ENCODE data around the gene TRMT6.

The TRMT6 gene

DNA sequence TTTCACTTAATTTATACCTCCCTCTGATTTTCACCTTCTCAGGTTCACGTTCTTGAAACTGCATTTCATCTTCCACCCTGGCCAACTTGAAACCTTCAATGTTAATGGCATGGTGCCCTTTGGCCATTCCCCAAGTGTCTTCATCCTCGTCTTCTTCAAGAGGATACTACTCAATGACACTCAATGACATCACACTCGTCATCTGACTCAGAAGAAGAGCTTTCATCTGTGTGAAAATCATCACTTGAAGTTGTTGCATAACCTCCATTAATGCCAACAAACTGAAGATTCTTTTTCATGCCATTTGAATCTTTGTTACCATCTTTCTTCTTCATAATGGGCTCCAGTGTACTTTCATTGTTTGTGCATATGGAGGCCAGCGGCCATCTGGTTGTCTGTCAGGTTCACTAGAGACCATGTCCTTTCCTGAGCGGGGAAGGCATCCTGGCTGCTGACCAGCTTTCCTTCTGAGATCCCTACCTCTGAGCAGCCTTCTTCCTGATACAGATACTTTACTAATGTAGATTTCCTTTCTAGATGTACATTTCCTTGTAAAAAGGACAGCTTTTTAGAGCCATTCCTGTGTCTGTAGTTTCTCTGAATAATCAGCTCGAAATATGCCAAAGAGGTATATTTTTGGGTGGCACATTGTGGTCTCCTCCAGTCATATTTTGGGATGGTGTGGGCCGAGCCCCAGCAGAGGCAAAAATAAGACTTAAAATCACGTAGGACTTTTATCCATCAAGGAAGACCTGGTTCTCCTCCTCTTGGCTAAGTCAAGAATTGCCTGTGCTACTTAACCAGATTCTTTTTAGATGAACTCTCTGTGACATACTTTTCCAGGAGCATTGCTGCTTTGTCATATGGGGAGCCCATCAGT is 21.3 kb downstream of the TRMT6 start:
- Histone ChIP-seq H3F3A (ENCODE audit: low read depth) (no peaks in the 10 kb centered on the region), H2AFZ (ENCODE audit: low read length) (no peak overlapping the region), H3K27me3 (ENCODE audit: insufficient read depth, low read length, poor library complexity, severe bottlenecking) (no peaks in the 10 kb centered on the region), H3K36me3 (ENCODE audit: insufficient read depth, low read length) (no peaks in the 10 kb centered on the region), H3K4me3 (ENCODE audit: low read length, poor library complexity, severe bottlenecking) (no peak overlapping the region), H3K9me3 (ENCODE audit: insufficient read depth, low read depth, low read length) (no peaks in the 10 kb centered on the region), H3K9me2 (replicated peaks; ENCODE audit: low read depth, low read length) (no peaks in the 10 kb centered on the region), H3K9ac (ENCODE audit: low read depth, low read length, poor library complexity, severe bottlenecking) (no peak overlapping the region), H3K4me2 (ENCODE audit: low read depth, low read length, poor library complexity, severe bottlenecking) (no peak overlapping the region), H3K4me1 (ENCODE audit: insufficient read depth, low read length, poor library complexity, severe bottlenecking) (no peaks in the 10 kb centered on the region), H4K20me1 (ENCODE audit: insufficient read depth, low read length, poor library complexity, severe bottlenecking) (no peaks in the 10 kb centered on the region), H3K79me2 (ENCODE audit: insufficient read depth, low read length) (no peaks in the 10 kb centered on the region)
- no peak for TF ChIP-seq EZH2phosphoT487 (IDR thresholded peaks at IDR 0.05; ENCODE audit: borderline replicate concordance)
- TF ChIP-seq CTCF (conservative IDR thresholded peaks at IDR 0.05; ENCODE audit: low read length): no peak

DNA sequence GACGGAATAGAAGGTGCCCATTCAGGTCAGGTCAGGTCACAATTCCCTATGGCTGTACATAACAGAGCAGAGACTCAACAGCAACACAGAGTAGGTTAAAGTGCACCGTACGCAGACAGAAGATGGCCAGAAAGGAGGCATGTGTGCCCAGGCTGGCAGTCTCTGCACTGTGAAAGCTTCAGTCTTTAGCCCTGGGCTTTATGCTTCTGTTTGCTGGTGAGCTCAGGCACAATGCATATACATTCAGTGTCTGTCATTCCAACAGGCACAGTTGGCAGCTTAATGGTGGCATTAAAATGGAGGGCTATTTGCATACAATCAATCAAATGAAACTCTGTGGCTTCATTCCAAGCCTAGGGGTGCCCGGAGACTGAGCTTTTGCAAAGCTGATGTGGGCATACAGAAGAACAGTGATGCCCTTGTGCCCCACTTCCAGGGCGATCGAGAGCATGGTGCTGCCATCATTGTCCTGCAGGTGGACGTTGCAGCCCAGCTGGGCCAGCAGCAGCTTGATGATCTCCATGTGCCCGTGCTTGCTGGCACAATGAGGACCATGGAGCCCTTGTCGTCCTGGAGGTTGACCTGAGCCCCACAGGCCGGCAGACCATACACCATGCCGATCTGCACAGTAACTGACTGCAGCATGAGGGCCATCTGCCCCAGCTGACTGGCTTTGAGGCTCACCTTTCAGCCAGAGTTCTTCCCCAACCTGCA is 22.4 kb downstream of the TRMT6 start:
- Histone ChIP-seq H2AFZ (ENCODE audit: low read length) (no peak overlapping the region), H3K27me3 (ENCODE audit: insufficient read depth, low read length, poor library complexity, severe bottlenecking) (no peaks in the 10 kb centered on the region), H3K36me3 (ENCODE audit: insufficient read depth, low read length) (no peaks in the 10 kb centered on the region), H4K20me1 (ENCODE audit: insufficient read depth, low read length, poor library complexity, severe bottlenecking) (no peaks in the 10 kb centered on the region), H3K4me1 (ENCODE audit: insufficient read depth, low read length, poor library complexity, severe bottlenecking) (no peaks in the 10 kb centered on the region), H3F3A (ENCODE audit: low read depth) (no peaks in the 10 kb centered on the region), H3K4me2 (ENCODE audit: low read depth, low read length, poor library complexity, severe bottlenecking) (no peak overlapping the region), H3K79me2 (ENCODE audit: insufficient read depth, low read length) (no peaks in the 10 kb centered on the region), H3K4me3 (ENCODE audit: low read length, poor library complexity, severe bottlenecking) (no peak overlapping the region), H3K9me2 (replicated peaks; ENCODE audit: low read depth, low read length) (no peaks in the 10 kb centered on the region), H3K9me3 (ENCODE audit: insufficient read depth, low read depth, low read length) (no peaks in the 10 kb centered on the region), H3K9ac (ENCODE audit: low read depth, low read length, poor library complexity, severe bottlenecking) (no peak overlapping the region)
- TF ChIP-seq EZH2phosphoT487 (IDR thresholded peaks at IDR 0.05; ENCODE audit: borderline replicate concordance): no peak
- no peak for TF ChIP-seq CTCF (conservative IDR thresholded peaks at IDR 0.05; ENCODE audit: low read length)

DNA sequence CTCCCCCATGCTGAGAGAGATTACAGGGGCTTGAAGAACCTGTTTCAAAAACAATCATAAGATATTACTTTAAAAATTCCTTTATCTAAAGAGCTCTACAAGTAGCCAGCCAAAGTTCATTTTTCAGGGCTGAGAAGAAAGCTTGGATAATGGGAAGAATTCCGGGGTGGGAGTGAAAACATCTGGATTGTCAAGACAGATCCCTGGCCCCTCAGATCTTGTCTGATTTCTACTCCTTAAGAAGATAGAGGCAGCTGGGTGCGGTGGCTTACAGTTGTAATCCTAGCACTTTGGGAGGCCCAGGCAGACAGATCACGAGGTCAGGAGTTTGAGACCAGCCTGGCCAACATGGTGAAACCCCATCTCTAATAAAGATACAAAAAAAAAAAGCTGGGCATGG is 24.8 kb downstream of the TRMT6 start:
- no peak overlapping the region for H3K9ac ChIP-seq (ENCODE audit: low read depth, low read length, poor library complexity, severe bottlenecking)
- no peak overlapping the region for H2AFZ ChIP-seq (ENCODE audit: low read length)
- peaks cover under 1% of the 10 kb centered on the region for H3K4me1 ChIP-seq (ENCODE audit: insufficient read depth, low read length, poor library complexity, severe bottlenecking)
- no peaks in the 10 kb centered on the region for H3F3A ChIP-seq (ENCODE audit: low read depth)
- H3K36me3 ChIP-seq (ENCODE audit: insufficient read depth, low read length): no peaks in the 10 kb centered on the region
- no peaks in the 10 kb centered on the region for H3K9me2 ChIP-seq (replicated peaks; ENCODE audit: low read depth, low read length)
- no peaks in the 10 kb centered on the region for H3K79me2 ChIP-seq (ENCODE audit: insufficient read depth, low read length)
- H3K27me3 ChIP-seq (ENCODE audit: insufficient read depth, low read length, poor library complexity, severe bottlenecking): no peaks in the 10 kb centered on the region
- no peaks in the 10 kb centered on the region for H4K20me1 ChIP-seq (ENCODE audit: insufficient read depth, low read length, poor library complexity, severe bottlenecking)
- H3K4me3 ChIP-seq (ENCODE audit: low read length, poor library complexity, severe bottlenecking): no peak overlapping the region
- H3K9me3 ChIP-seq (ENCODE audit: insufficient read depth, low read depth, low read length): no peaks in the 10 kb centered on the region
- H3K4me2 ChIP-seq (ENCODE audit: low read depth, low read length, poor library complexity, severe bottlenecking): no peak overlapping the region
- TF ChIP-seq CTCF (conservative IDR thresholded peaks at IDR 0.05; ENCODE audit: low read length): no peak
- TF ChIP-seq EZH2phosphoT487 (IDR thresholded peaks at IDR 0.05; ENCODE audit: borderline replicate concordance): no peak
